H1 (cell line): Measurements from ENCODE around the gene NOSIP. TPM values are rescaled to one million over a fixed set of nuclear protein-coding genes. Genes with fewer than 3 reads are reported as not detected.

Experiments used
- CTCF ChIA-PET: fragments of 300-600 bp; sonication (Branson Sonifier 250); formaldehyde crosslinking; loops from one replicate; lab custom pipeline; 2021; ENCODE audit not compliant: partially characterized antibody; lab: Charles Lee
- POLR2A ChIA-PET: fragments of 300-600 bp; sonication (Branson Sonifier 250); formaldehyde crosslinking; loops from one replicate; lab custom pipeline; 2021; ENCODE audit warnings: inconsistent platforms; ENCODE audit not compliant: partially characterized antibody; lab: Charles Lee
- DNase-seq, 2 experiments: peaks; one replicate each; pipeline versions ENCODE4 v3.0.0 to v3.0.0-alpha.2; 2010 to 2022; ENCODE audit warnings: low spot score in 2 of 2, low read depth in 1 of 2, mixed read lengths in 1 of 2
- FAIRE-seq: peaks from 2 replicates; lab custom pipeline; 2011; peaks lifted over from hg19 to GRCh38; lab: Jason Lieb, UNC
- H2AFZ ChIP-seq: 2 replicates; pipeline ENCODE4 v1.8.1; 2012; ENCODE audit warnings: low read length, inconsistent platforms
- H2AK5ac ChIP-seq: 2 replicates; pipeline ENCODE4 v1.6.1; 2013; ENCODE audit warnings: low read depth, low read length
- H2BK120ac ChIP-seq: replicated peaks from 2 replicates; pipeline ENCODE3; 2013; ENCODE audit warnings: low read depth, low read length, inconsistent platforms
- H2BK12ac ChIP-seq: 2 replicates; pipeline ENCODE4 v1.6.1; 2013; ENCODE audit warnings: low read depth, low read length
- H2BK15ac ChIP-seq: 2 replicates; pipeline ENCODE4 v1.6.1; 2013; ENCODE audit warnings: low read length
- H2BK20ac ChIP-seq: 2 replicates; pipeline ENCODE4 v1.6.1; 2013; ENCODE audit warnings: low read length
- H2BK5ac ChIP-seq: 2 replicates; pipeline ENCODE4 v1.6.1; 2013; ENCODE audit warnings: low read depth, low read length
- H3K14ac ChIP-seq: 2 replicates; pipeline ENCODE4 v1.6.1; 2013; ENCODE audit warnings: inconsistent platforms; ENCODE audit not compliant: insufficient read length
- H3K18ac ChIP-seq: 2 replicates; pipeline ENCODE4 v1.6.1; 2013; ENCODE audit warnings: low read length; ENCODE audit errors: extremely low read depth
- H3K23ac ChIP-seq: 2 replicates; pipeline ENCODE4 v1.6.1; 2013; ENCODE audit warnings: inconsistent platforms; ENCODE audit not compliant: insufficient read length
- H3K23me2 ChIP-seq: 2 replicates; pipeline ENCODE4 v1.6.1; 2013; ENCODE audit warnings: low read depth, low read length
- H3K27ac ChIP-seq: 2 replicates; pipeline ENCODE4 v1.6.1; 2011; ENCODE audit warnings: low read depth, low read length, inconsistent platforms
- H3K27me3 ChIP-seq, 4 experiments: replicated peaks in 1 of 4; 1 replicate in 1 of 4; 2 replicates in 3 of 4; pipeline versions ENCODE4 v1.6.1 to v1.8.1; 2011 to 2013; ENCODE audit warnings: low read length in 3 of 4, mild to moderate bottlenecking in 3 of 4, inconsistent platforms in 2 of 4, mixed read lengths in 2 of 4, moderate library complexity in 1 of 4; ENCODE audit not compliant: control insufficient read depth in 3 of 4, insufficient read depth in 3 of 4; ENCODE audit errors: extremely low read depth in 1 of 4
- H3K36me3 ChIP-seq, 4 experiments: 2 replicates each; pipeline versions ENCODE4 v1.6.1 to v1.8.1; 2011 to 2013; ENCODE audit warnings: mild to moderate bottlenecking in 4 of 4, low read length in 3 of 4, moderate library complexity in 2 of 4, control low read depth in 1 of 4, inconsistent platforms in 1 of 4; ENCODE audit not compliant: insufficient read depth in 4 of 4, control insufficient read depth in 2 of 4
- H3K4ac ChIP-seq: replicated peaks from 2 replicates; pipeline ENCODE3; 2013; ENCODE audit warnings: low read length, low read depth, mixed read lengths, inconsistent platforms; ENCODE audit not compliant: insufficient read length
- H3K4me1 ChIP-seq, 4 experiments: replicated peaks in 1 of 4; 1 replicate in 1 of 4; 2 replicates in 3 of 4; pipeline versions ENCODE4 v1.6.1 to v1.8.1; 2011 to 2013; ENCODE audit warnings: low read length in 3 of 4, inconsistent platforms in 2 of 4, mixed read lengths in 1 of 4; ENCODE audit not compliant: insufficient read depth in 4 of 4, control insufficient read depth in 3 of 4
- H3K4me2 ChIP-seq, 2 experiments: 2 replicates each; pipeline versions ENCODE4 v1.6.1 to v1.8.1; 2011 to 2013; ENCODE audit warnings: low read depth in 2 of 2, low read length in 2 of 2, control low read depth in 1 of 2, inconsistent platforms in 1 of 2, mild to moderate bottlenecking in 1 of 2; ENCODE audit not compliant: insufficient read depth in 1 of 2
- H3K4me3 ChIP-seq, 4 experiments: fragments of 200-600, 300-600 bp in 1 of 4; sonication (generic), shearing (Covaris generic), sonication (Bioruptor Twin) in 1 of 4; 2 replicates each; pipeline versions ENCODE4 v1.5.1 to v1.8.1; 2011 to 2016; ENCODE audit warnings: low read length in 4 of 4, low read depth in 3 of 4, control low read depth in 2 of 4, inconsistent platforms in 2 of 4, mild to moderate bottlenecking in 2 of 4, mixed read lengths in 1 of 4, moderate library complexity in 1 of 4; ENCODE audit not compliant: insufficient read depth in 2 of 4; ENCODE audit errors: extremely low read depth in 1 of 4
- H3K56ac ChIP-seq: replicated peaks from 2 replicates; pipeline ENCODE3; 2013; ENCODE audit warnings: low read depth, mild to moderate bottlenecking, mixed read lengths, low read length, inconsistent platforms; ENCODE audit not compliant: insufficient read length
- H3K79me1 ChIP-seq: 2 replicates; pipeline ENCODE4 v1.6.1; 2013; ENCODE audit warnings: low read depth, low read length, control low read depth
- H3K79me2 ChIP-seq, 2 experiments: 2 replicates each; pipeline versions ENCODE4 v1.6.1 to v1.8.1; 2012 to 2013; ENCODE audit warnings: low read length in 2 of 2, mild to moderate bottlenecking in 2 of 2, inconsistent platforms in 1 of 2; ENCODE audit not compliant: insufficient read depth in 2 of 2, control insufficient read depth in 1 of 2
- H3K9ac ChIP-seq, 4 experiments: replicated peaks in 1 of 4; 1 replicate in 1 of 4; 2 replicates in 3 of 4; pipeline versions ENCODE4 v1.6.1 to v1.8.1; 2011 to 2013; ENCODE audit warnings: low read depth in 3 of 4, low read length in 3 of 4, control low read depth in 2 of 4, mild to moderate bottlenecking in 2 of 4, moderate library complexity in 2 of 4, inconsistent platforms in 1 of 4; ENCODE audit errors: extremely low read depth in 1 of 4
- H3K9me3 ChIP-seq, 2 experiments: 2 replicates each; pipeline versions ENCODE4 v1.6.1 to v1.8.1; 2012 to 2013; ENCODE audit warnings: mild to moderate bottlenecking in 2 of 2, moderate library complexity in 2 of 2, control low read depth in 1 of 2, inconsistent platforms in 1 of 2, low read depth in 1 of 2, low read length in 1 of 2, mixed read lengths in 1 of 2; ENCODE audit not compliant: insufficient read depth in 2 of 2
- H4K20me1 ChIP-seq, 2 experiments: replicated peaks in 1 of 2; 2 replicates each; pipeline versions ENCODE3 to v1.8.1; 2011 to 2013; ENCODE audit warnings: inconsistent platforms in 2 of 2, low read length in 2 of 2, mild to moderate bottlenecking in 1 of 2; ENCODE audit not compliant: insufficient read depth in 2 of 2, control insufficient read depth in 1 of 2
- H4K5ac ChIP-seq: 2 replicates; pipeline ENCODE4 v1.6.1; 2013; ENCODE audit warnings: low read length, low read depth, mixed read lengths, inconsistent platforms; ENCODE audit not compliant: insufficient read length
- H4K8ac ChIP-seq: 2 replicates; pipeline ENCODE4 v1.8.0; 2013; ENCODE audit warnings: mild to moderate bottlenecking, moderate library complexity, low read length, inconsistent platforms; ENCODE audit not compliant: insufficient read depth; ENCODE audit errors: extremely low read depth
- H4K91ac ChIP-seq: replicated peaks from 2 replicates; pipeline ENCODE3; 2013; ENCODE audit warnings: low read length, mixed read lengths, inconsistent platforms; ENCODE audit not compliant: insufficient read length
- CTBP2 ChIP-seq: IDR thresholded peaks from 2 replicates; pipeline ENCODE4 v1.7.0; 2011; ENCODE audit warnings: borderline replicate concordance, mild to moderate bottlenecking, moderate library complexity, mixed read lengths, low read length; ENCODE audit not compliant: insufficient read depth, insufficient read length
- E2F6 ChIP-seq: IDR thresholded peaks from 2 replicates; pipeline ENCODE4 v1.6.1; 2012; ENCODE audit warnings: inconsistent platforms
- GTF2F1 ChIP-seq: IDR thresholded peaks from 2 replicates; pipeline ENCODE4 v1.6.1; 2012; ENCODE audit warnings: low read depth, low read length, improper control_type of control experiment, borderline replicate concordance
- HDAC2 ChIP-seq, 2 experiments: fragments of 300-600 bp in 1 of 2; sonication (generic) in 1 of 2; IDR thresholded peaks; 2 replicates each; pipeline ENCODE4 v1.6.1; 2011 to 2012; ENCODE audit warnings: low read depth in 2 of 2, low read length in 2 of 2, mild to moderate bottlenecking in 2 of 2, moderate library complexity in 2 of 2, borderline replicate concordance in 1 of 2, inconsistent platforms in 1 of 2
- NANOG ChIP-seq: IDR thresholded peaks from 2 replicates; pipeline ENCODE4 v1.6.1; 2011; ENCODE audit warnings: low read length, low read depth, mild to moderate bottlenecking, inconsistent platforms; ENCODE audit not compliant: insufficient read depth, poor library complexity, severe bottlenecking
- RAD21 ChIP-seq, 2 experiments: IDR thresholded peaks in 1 of 2; conservative IDR thresholded peaks in 1 of 2; 2 replicates each; pipeline ENCODE4 v1.6.1; 2011; ENCODE audit warnings: low read depth in 2 of 2, low read length in 2 of 2, improper control_type of control experiment in 1 of 2, inconsistent platforms in 1 of 2, mild to moderate bottlenecking in 1 of 2, moderate library complexity in 1 of 2
- SP4 ChIP-seq: IDR thresholded peaks from 2 replicates; pipeline ENCODE4 v1.6.1; 2012; ENCODE audit warnings: low read length, inconsistent platforms
- WGBS, 2 experiments: shearing (Covaris generic) in 1 of 2; methylation state at CpG; one replicate each; pipeline versions ENCODE4 v1.1.6 to v1.1.7; 2013 to 2015; ENCODE audit warnings: low lambda C conversion rate in 2 of 2, mixed read lengths in 2 of 2, inconsistent platforms in 1 of 2, low coverage in 1 of 2, missing lambda C conversion rate in 1 of 2; ENCODE audit not compliant: insufficient replicate concordance in 2 of 2, insufficient coverage in 1 of 2, insufficient read length in 1 of 2; ENCODE audit errors: extremely low coverage in 1 of 2, missing lambda C conversion rate in 1 of 2; 5-methylcytosine and 5-hydroxymethylcytosine counted together
- polyA plus RNA-seq, 7 experiments: library from polyadenylated mRNA; depleted of rRNA in 3 of 7; stranded (reverse) in 5 of 7; unstranded in 2 of 7; fragments of >200 nt in 5 of 7; fragments of 200-250 nt in 2 of 7; gene quantifications; 1 replicate in 5 of 7; 2 replicates in 1 of 7; 4 replicates in 1 of 7; pipeline versions ENCODE4 v1.2.1 to v1.2.3, GENCODE V29; 2011 to 2013; ENCODE audit warnings: missing spikeins in 2 of 7, mixed read lengths in 2 of 7
- total RNA-seq: library from RNA; stranded (reverse); fragmentation: NEBNext Ultra II Directional; extraction: Animal tissue kit (Norgen Biotek cat#: 25700); gene quantifications from 2 replicates; pipeline ENCODE4 v1.2.1, GENCODE V29; 2021

NOSIP gene
- total and polyA plus RNA-seq, 2 of the 8 experiments (the other 6 are each of a cell fraction or from before 2014, with no cell fraction given), result 85.1 to 192 TPM

GRCh38 chr19:49605605-49606004 is 25.2 kb upstream of the NOSIP start:
- Histone ChIP-seq H3K36me3 (peaks cover 14 to 80% (median 44%) of the 10 kb centered on the region in 4 experiments), H2BK5ac (no peak overlapping the region), H4K8ac (no peak overlapping the region), H2BK12ac (no peak overlapping the region), H3K18ac (no peak overlapping the region), H3K23ac (no peak overlapping the region), H3K27me3 (no peaks in the 10 kb centered on the region), H2BK120ac (no peak overlapping the region), H3K56ac (no peak overlapping the region), H4K91ac (no peak overlapping the region), H3K4ac (no peak overlapping the region), H3K27ac (no peak overlapping the region), H3K79me2 (peaks cover 4 to 81% of the 10 kb centered on the region in 2 experiments; a peak in 2 of 4 replicates), H2AFZ (no peak overlapping the region), H3K4me1 (no peaks in the 10 kb centered on the region), H3K23me2 (no peaks in the 10 kb centered on the region), H3K4me2 (no peak overlapping the region), H3K79me1 (peaks cover 3% of the 10 kb centered on the region), H2AK5ac (no peak overlapping the region), H2BK15ac (no peak overlapping the region), H3K4me3 (no peak overlapping the region), H3K14ac (no peak overlapping the region), H3K9ac (no peak overlapping the region), H3K9me3 (no peaks in the 10 kb centered on the region), H4K5ac (no peak overlapping the region), H2BK20ac (no peak overlapping the region), H4K20me1 (peaks cover 8 to 19% of the 10 kb centered on the region in 2 experiments)
- 89% methylated on average over 7 of the region's 7 CpGs; no CpG with 5 or more reads in 1 of the 2 experiments for WGBS, 2 experiments
- FAIRE-seq, result no peak
- POLR2A ChIA-PET, result interaction anchor here (37.8 to 50.7 kb wide), 2 partner anchors 4 to 19 kb away, joined by 840 read pairs; partner anchors contain the start of genes PRR12, RRAS and SCAF1
- no peak for TF ChIP-seq CTBP2
- TF ChIP-seq HDAC2 (IDR thresholded peaks at IDR 0.05; ENCODE audit: borderline replicate concordance in 1 of 2, low read depth in 2 of 2, low read length in 2 of 2), result no peak
- no peak for TF ChIP-seq E2F6
- TF ChIP-seq NANOG, result no peak
- TF ChIP-seq SP4, result no peak
- no peak for TF ChIP-seq GTF2F1
- TF ChIP-seq RAD21 (IDR thresholded peaks at IDR 0.05 in 1 of 2, conservative IDR thresholded peaks at IDR 0.05 in 1 of 2; ENCODE audit: low read depth in 2 of 2, low read length in 2 of 2), result no peak
- no peak for DNase-seq
- CTCF ChIA-PET, result interaction anchor here (1.3 to 1.4 kb wide), 2 partner anchors 8 to 304 kb away, joined by 3 read pairs; no protein-coding TSS in a partner anchor
